ENCODE measurements around the gene COMP. TPM values are rescaled to one million over a fixed set of nuclear protein-coding genes. Genes with fewer than 3 reads are reported as not detected.

The COMP gene
- total RNA-seq, 4 donors from 2014 or later, result 0.33 to 0.83 (median 0.62) TPM

- Histone ChIP-seq H3K4me1 (peaks cover 0 to 7% (median 3%) of the 10 kb centered on the region in 4 donors), H3K27ac (replicated peaks in 1 of 4) (no peak overlapping the region), H3K9me3 (no peaks in the 10 kb centered on the region), H3K27me3 (peaks cover 0 to 44% (median 0%) of the 10 kb centered on the region in 4 donors), H3K36me3 (no peaks in the 10 kb centered on the region), H3K4me3 (no peak overlapping the region)
- no peak for DNase-seq (ENCODE audit: extremely low spot score)
- 93% methylated on average over 15 of the region's 15 CpGs for WGBS
- intact Hi-C loops (cut with DNase I), result no loop called here
- TF ChIP-seq EP300 (IDR thresholded peaks at IDR 0.05) (no peak), POLR2AphosphoS5 (IDR thresholded peaks at IDR 0.05) (no peak), CTCF (IDR thresholded peaks at IDR 0.05) (no peak), POLR2A (IDR thresholded peaks at IDR 0.05; ENCODE audit: low read depth) (no peak)
Observed at GRCh38 chr19:18804139-18804601, 13.1 kb upstream of the COMP start.

GRCh38 chr19:18803550-18804138, 12.5 kb upstream of the COMP start:
- Histone ChIP-seq H3K4me1 (peaks cover 0 to 1% (median 0%) of the 10 kb centered on the region in 4 donors), H3K36me3 (no peaks in the 10 kb centered on the region), H3K9me3 (no peaks in the 10 kb centered on the region), H3K4me3 (no peak overlapping the region), H3K27ac (replicated peaks in 1 of 4) (no peak overlapping the region), H3K27me3 (peaks cover 0 to 50% (median 0%) of the 10 kb centered on the region in 4 donors)
- 90% methylated on average over 5 of the region's 5 CpGs for WGBS
- intact Hi-C loops (cut with DNase I), result no loop called here
- no peak for DNase-seq (ENCODE audit: extremely low spot score)
- TF ChIP-seq CTCF (IDR thresholded peaks at IDR 0.05), result no peak
- no peak for TF ChIP-seq EP300 (IDR thresholded peaks at IDR 0.05)
- TF ChIP-seq POLR2A (IDR thresholded peaks at IDR 0.05; ENCODE audit: low read depth), result no peak
- TF ChIP-seq POLR2AphosphoS5 (IDR thresholded peaks at IDR 0.05), result no peak

- Histone ChIP-seq H3K27ac (replicated peaks in 1 of 4) (no peak overlapping the region), H3K4me3 (no peak overlapping the region), H3K9me3 (no peaks in the 10 kb centered on the region), H3K27me3 (peaks cover 0 to 62% (median 0%) of the 10 kb centered on the region in 4 donors), H3K36me3 (no peaks in the 10 kb centered on the region), H3K4me1 (no peaks in the 10 kb centered on the region)
- no peak for DNase-seq (ENCODE audit: extremely low spot score)
- intact Hi-C loops (cut with DNase I), result no loop called here
- 81% methylated on average over 4 of the region's 11 CpGs for WGBS
- TF ChIP-seq EP300 (IDR thresholded peaks at IDR 0.05) (no peak), CTCF (IDR thresholded peaks at IDR 0.05) (no peak), POLR2A (IDR thresholded peaks at IDR 0.05; ENCODE audit: low read depth) (no peak), POLR2AphosphoS5 (IDR thresholded peaks at IDR 0.05) (no peak)
Observed at GRCh38 chr19:18802354-18802753, 11.2 kb upstream of the COMP start.

- peaks cover 0 to 78% (median 0%) of the 10 kb centered on the region in 4 donors for H3K27me3 ChIP-seq
- no peak overlapping the region for H3K4me3 ChIP-seq
- H3K9me3 ChIP-seq, result no peaks in the 10 kb centered on the region
- DNase-seq (ENCODE audit: extremely low spot score), result no peak
- peaks cover 0 to 3% (median 2%) of the 10 kb centered on the region in 4 donors for H3K4me1 ChIP-seq
- intact Hi-C loops (cut with DNase I), result no loop called here
- H3K36me3 ChIP-seq, result no peaks in the 10 kb centered on the region
- WGBS, result 70% methylated on average over 2 of the region's 10 CpGs
- TF ChIP-seq CTCF (IDR thresholded peaks at IDR 0.05), result no peak
- H3K27ac ChIP-seq (replicated peaks in 1 of 4), result no peak overlapping the region
Observed at GRCh38 chr19:18800636-18801035, 9.5 kb upstream of the COMP start.

GRCh38 chr19:18800079-18800478, 9.0 kb upstream of the COMP start:
- H3K4me3 ChIP-seq, result no peak overlapping the region
- peaks cover 0 to 7% (median 6%) of the 10 kb centered on the region in 4 donors for H3K4me1 ChIP-seq
- intact Hi-C loops (cut with DNase I), result no loop called here
- no peaks in the 10 kb centered on the region for H3K36me3 ChIP-seq
- no peaks in the 10 kb centered on the region for H3K9me3 ChIP-seq
- TF ChIP-seq POLR2AphosphoS5 (IDR thresholded peaks at IDR 0.05) (no peak), CTCF (IDR thresholded peaks at IDR 0.05) (no peak), POLR2A (IDR thresholded peaks at IDR 0.05; ENCODE audit: low read depth) (no peak), EP300 (IDR thresholded peaks at IDR 0.05) (no peak)
- H3K27ac ChIP-seq (replicated peaks in 1 of 4), result no peak overlapping the region
- no peak for DNase-seq (ENCODE audit: extremely low spot score)
- peaks cover 0 to 84% (median 0%) of the 10 kb centered on the region in 4 donors for H3K27me3 ChIP-seq

Measured in esophagus muscularis mucosa (tissue), 4 donors.